ENCODE measurements around the gene WDR33. TPM values are rescaled to one million over a fixed set of nuclear protein-coding genes. Genes with fewer than 3 reads are reported as not detected.

WDR33 gene
- total RNA-seq, 4 donors from 2014 or later, result 25.8 to 53.3 (median 38.0) TPM

GRCh38 chr2:127706215-127706990, 104.6 kb downstream of the WDR33 start:
- DNase-seq (ENCODE audit: low spot score), result no peak
- ATAC-seq (ENCODE audit: low FRiP score), result no peak
- TF ChIP-seq, protein P1, sequence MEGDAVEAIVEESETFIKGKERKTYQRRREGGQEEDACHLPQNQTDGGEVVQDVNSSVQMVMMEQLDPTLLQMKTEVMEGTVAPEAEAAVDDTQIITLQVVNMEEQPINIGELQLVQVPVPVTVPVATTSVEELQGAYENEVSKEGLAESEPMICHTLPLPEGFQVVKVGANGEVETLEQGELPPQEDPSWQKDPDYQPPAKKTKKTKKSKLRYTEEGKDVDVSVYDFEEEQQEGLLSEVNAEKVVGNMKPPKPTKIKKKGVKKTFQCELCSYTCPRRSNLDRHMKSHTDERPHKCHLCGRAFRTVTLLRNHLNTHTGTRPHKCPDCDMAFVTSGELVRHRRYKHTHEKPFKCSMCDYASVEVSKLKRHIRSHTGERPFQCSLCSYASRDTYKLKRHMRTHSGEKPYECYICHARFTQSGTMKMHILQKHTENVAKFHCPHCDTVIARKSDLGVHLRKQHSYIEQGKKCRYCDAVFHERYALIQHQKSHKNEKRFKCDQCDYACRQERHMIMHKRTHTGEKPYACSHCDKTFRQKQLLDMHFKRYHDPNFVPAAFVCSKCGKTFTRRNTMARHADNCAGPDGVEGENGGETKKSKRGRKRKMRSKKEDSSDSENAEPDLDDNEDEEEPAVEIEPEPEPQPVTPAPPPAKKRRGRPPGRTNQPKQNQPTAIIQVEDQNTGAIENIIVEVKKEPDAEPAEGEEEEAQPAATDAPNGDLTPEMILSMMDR (IDR thresholded peaks at IDR 0.05), result no peak

GRCh38 chr2:127705391-127706065, 105.4 kb downstream of the WDR33 start:
- DNase-seq (ENCODE audit: low spot score) (no peak), ATAC-seq (ENCODE audit: low FRiP score) (no peak)
- TF ChIP-seq, protein P1 (IDR thresholded peaks at IDR 0.05), result no peak

GRCh38 chr2:127704641-127705390, 106.2 kb downstream of the WDR33 start:
- TF ChIP-seq, protein P1 (IDR thresholded peaks at IDR 0.05), result no peak
- ATAC-seq (ENCODE audit: low FRiP score), result no peak
- DNase-seq (ENCODE audit: low spot score), result no peak

DNA sequence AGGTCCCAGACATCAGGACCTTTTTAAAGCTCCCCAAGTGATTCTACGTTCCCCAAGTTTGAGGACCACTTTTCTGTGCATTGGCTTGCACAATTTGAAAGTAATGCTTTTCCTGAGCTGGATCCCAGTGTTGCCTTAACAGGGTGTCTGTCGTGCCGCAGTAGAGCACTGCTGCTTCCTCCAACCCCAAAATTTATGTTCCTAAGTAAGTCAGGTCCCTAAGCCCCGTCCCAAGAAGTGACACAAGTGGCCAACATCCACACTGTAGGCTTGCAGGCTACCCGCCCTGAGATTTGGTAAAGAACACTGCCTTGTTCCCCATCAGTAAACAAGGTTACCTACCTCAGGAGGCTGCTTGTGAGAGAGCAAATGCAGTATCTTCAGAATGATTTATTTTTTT, 107.7 kb downstream of the WDR33 start:
- DNase-seq (ENCODE audit: low spot score) (no peak), ATAC-seq (ENCODE audit: low FRiP score) (no peak)
- TF ChIP-seq, protein P1 (IDR thresholded peaks at IDR 0.05), result no peak

- no peak for DNase-seq (ENCODE audit: low spot score)
- ATAC-seq (ENCODE audit: low FRiP score), result no peak
- TF ChIP-seq, protein P1 (IDR thresholded peaks at IDR 0.05), result no peak
Measured at GRCh38 chr2:127702395-127703009, 108.5 kb downstream of the WDR33 start.

GRCh38 chr2:127701651-127702394, 109.1 kb downstream of the WDR33 start:
- TF ChIP-seq, protein P1 (IDR thresholded peaks at IDR 0.05), result peak in 1 of 3 donors; percentile 39
- ATAC-seq (ENCODE audit: low FRiP score), result peak; percentile 86
- DNase-seq (ENCODE audit: low spot score), result no peak

All from omental fat pad (tissue), 4 donors.